ENCODE measurements around the gene TRIM54. TPM values are rescaled to one million over a fixed set of nuclear protein-coding genes. Genes with fewer than 3 reads are reported as not detected.

Gene TRIM54
- total and polyA plus RNA-seq, 9 of the 15 experiments (the other 6 are each of a cell fraction or from before 2014, with no cell fraction given) = not detected

DNA sequence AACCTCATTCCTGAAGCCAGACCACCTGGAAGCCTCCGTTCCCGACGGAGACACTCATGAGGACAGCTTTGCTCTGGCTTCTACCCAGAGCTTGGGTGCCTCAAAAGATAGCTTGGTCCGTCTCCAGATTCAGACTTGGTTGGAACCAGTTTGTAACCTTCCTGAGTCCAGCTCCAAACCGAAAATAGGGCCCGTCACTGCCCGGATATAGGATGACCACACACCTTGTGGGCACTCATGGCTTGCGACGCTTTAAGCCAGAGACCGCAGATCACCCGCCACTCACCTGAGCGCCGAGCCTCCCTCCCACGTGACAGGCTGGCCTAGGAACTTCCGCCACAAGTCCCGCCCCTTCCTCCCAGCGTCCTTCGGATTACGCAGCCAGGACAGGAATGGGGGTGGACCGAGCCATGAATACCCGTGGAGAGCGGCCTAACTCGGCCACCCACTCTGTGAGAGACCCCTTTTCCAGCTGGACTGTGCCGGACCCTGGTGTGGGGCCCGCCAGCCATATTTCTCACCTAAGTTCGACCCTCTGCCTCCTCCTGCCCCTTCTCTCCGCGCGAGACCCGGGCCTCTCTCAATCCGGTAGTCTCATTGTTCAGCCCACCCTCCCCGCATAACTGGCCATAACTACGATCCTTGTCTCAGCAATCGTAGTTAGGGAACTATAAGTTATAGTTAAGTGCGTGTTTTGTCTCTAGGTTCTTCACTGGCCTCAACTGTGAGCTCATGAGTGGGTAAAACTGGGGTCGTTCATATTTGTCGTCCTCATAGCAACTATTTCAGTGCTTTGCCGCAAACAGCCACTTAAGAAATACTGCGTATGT lies 40.8 kb downstream of the TRIM54 start, which contains the start of gene MPV17 (continued):
- TF ChIP-seq, protein P1, sequence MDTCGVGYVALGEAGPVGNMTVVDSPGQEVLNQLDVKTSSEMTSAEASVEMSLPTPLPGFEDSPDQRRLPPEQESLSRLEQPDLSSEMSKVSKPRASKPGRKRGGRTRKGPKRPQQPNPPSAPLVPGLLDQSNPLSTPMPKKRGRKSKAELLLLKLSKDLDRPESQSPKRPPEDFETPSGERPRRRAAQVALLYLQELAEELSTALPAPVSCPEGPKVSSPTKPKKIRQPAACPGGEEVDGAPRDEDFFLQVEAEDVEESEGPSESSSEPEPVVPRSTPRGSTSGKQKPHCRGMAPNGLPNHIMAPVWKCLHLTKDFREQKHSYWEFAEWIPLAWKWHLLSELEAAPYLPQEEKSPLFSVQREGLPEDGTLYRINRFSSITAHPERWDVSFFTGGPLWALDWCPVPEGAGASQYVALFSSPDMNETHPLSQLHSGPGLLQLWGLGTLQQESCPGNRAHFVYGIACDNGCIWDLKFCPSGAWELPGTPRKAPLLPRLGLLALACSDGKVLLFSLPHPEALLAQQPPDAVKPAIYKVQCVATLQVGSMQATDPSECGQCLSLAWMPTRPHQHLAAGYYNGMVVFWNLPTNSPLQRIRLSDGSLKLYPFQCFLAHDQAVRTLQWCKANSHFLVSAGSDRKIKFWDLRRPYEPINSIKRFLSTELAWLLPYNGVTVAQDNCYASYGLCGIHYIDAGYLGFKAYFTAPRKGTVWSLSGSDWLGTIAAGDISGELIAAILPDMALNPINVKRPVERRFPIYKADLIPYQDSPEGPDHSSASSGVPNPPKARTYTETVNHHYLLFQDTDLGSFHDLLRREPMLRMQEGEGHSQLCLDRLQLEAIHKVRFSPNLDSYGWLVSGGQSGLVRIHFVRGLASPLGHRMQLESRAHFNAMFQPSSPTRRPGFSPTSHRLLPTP (IDR thresholded peaks at IDR 0.05; ENCODE audit: borderline replicate concordance, extremely low read depth, insufficient read length) = no peak
- peak; percentile 32; the same call in 1 of the 2 replicates for TF ChIP-seq DIDO1 (tag; IDR thresholded peaks at IDR 0.05; ENCODE audit: low read depth)
- TF ChIP-seq, protein P2, sequence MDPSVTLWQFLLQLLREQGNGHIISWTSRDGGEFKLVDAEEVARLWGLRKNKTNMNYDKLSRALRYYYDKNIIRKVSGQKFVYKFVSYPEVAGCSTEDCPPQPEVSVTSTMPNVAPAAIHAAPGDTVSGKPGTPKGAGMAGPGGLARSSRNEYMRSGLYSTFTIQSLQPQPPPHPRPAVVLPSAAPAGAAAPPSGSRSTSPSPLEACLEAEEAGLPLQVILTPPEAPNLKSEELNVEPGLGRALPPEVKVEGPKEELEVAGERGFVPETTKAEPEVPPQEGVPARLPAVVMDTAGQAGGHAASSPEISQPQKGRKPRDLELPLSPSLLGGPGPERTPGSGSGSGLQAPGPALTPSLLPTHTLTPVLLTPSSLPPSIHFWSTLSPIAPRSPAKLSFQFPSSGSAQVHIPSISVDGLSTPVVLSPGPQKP (CRISPR knock-in tag; IDR thresholded peaks at IDR 0.05) = no peak
- TF ChIP-seq, protein P3, sequence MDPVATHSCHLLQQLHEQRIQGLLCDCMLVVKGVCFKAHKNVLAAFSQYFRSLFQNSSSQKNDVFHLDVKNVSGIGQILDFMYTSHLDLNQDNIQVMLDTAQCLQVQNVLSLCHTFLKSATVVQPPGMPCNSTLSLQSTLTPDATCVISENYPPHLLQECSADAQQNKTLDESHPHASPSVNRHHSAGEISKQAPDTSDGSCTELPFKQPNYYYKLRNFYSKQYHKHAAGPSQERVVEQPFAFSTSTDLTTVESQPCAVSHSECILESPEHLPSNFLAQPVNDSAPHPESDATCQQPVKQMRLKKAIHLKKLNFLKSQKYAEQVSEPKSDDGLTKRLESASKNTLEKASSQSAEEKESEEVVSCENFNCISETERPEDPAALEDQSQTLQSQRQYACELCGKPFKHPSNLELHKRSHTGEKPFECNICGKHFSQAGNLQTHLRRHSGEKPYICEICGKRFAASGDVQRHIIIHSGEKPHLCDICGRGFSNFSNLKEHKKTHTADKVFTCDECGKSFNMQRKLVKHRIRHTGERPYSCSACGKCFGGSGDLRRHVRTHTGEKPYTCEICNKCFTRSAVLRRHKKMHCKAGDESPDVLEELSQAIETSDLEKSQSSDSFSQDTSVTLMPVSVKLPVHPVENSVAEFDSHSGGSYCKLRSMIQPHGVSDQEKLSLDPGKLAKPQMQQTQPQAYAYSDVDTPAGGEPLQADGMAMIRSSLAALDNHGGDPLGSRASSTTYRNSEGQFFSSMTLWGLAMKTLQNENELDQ (CRISPR knock-in tag; IDR thresholded peaks at IDR 0.05; ENCODE audit: borderline replicate concordance) = no peak
- no peak for TF ChIP-seq ZNF696 (CRISPR knock-in tag; conservative IDR thresholded peaks at IDR 0.05)
- TF ChIP-seq ZNF57 (CRISPR knock-in tag; IDR thresholded peaks at IDR 0.05) = peak; percentile 20; the same call in 1 of the 2 replicates
- TF ChIP-seq FOXJ3 (CRISPR knock-in tag; IDR thresholded peaks at IDR 0.05) = no peak
- TF ChIP-seq, protein P4, sequence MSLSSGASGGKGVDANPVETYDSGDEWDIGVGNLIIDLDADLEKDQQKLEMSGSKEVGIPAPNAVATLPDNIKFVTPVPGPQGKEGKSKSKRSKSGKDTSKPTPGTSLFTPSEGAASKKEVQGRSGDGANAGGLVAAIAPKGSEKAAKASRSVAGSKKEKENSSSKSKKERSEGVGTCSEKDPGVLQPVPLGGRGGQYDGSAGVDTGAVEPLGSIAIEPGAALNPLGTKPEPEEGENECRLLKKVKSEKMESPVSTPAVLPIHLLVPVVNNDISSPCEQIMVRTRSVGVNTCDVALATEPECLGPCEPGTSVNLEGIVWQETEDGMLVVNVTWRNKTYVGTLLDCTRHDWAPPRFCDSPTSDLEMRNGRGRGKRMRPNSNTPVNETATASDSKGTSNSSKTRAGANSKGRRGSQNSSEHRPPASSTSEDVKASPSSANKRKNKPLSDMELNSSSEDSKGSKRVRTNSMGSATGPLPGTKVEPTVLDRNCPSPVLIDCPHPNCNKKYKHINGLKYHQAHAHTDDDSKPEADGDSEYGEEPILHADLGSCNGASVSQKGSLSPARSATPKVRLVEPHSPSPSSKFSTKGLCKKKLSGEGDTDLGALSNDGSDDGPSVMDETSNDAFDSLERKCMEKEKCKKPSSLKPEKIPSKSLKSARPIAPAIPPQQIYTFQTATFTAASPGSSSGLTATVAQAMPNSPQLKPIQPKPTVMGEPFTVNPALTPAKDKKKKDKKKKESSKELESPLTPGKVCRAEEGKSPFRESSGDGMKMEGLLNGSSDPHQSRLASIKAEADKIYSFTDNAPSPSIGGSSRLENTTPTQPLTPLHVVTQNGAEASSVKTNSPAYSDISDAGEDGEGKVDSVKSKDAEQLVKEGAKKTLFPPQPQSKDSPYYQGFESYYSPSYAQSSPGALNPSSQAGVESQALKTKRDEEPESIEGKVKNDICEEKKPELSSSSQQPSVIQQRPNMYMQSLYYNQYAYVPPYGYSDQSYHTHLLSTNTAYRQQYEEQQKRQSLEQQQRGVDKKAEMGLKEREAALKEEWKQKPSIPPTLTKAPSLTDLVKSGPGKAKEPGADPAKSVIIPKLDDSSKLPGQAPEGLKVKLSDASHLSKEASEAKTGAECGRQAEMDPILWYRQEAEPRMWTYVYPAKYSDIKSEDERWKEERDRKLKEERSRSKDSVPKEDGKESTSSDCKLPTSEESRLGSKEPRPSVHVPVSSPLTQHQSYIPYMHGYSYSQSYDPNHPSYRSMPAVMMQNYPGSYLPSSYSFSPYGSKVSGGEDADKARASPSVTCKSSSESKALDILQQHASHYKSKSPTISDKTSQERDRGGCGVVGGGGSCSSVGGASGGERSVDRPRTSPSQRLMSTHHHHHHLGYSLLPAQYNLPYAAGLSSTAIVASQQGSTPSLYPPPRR (CRISPR knock-in tag; IDR thresholded peaks at IDR 0.05; ENCODE audit: borderline replicate concordance) = no peak; the same call in 1 of the 2 replicates
